ENCODE data around the gene PDGFA. TPM values are rescaled to one million over a fixed set of nuclear protein-coding genes. Genes with fewer than 3 reads are reported as not detected.

PDGFA gene
- polyA plus RNA-seq, 1 donor: 43.2 TPM

GRCh38 chr7:461453-462172 lies 58.0 kb downstream of the PDGFA start:
- DNase-seq: no peak

- DNase-seq: no peak
Measured at GRCh38 chr7:461117-461452, 58.6 kb downstream of the PDGFA start.

GRCh38 chr7:460374-461116 lies 59.1 kb downstream of the PDGFA start:
- DNase-seq: no peak

- DNase-seq: no peak
Measured at GRCh38 chr7:459584-460373, 59.9 kb downstream of the PDGFA start.

GRCh38 chr7:458511-459245 lies 61.0 kb downstream of the PDGFA start:
- DNase-seq: no peak

- DNase-seq: no peak
Measured at GRCh38 chr7:457814-458510, 61.7 kb downstream of the PDGFA start.

GRCh38 chr7:455110-455928 lies 64.3 kb downstream of the PDGFA start:
- DNase-seq: peak; percentile 82

- no peak for DNase-seq
Measured at GRCh38 chr7:454356-455109, 65.1 kb downstream of the PDGFA start.

- DNase-seq: no peak
Measured at GRCh38 chr7:453597-454306, 65.9 kb downstream of the PDGFA start.

GRCh38 chr7:452791-453455 lies 66.7 kb downstream of the PDGFA start:
- DNase-seq: no peak

- DNase-seq: no peak
Measured at GRCh38 chr7:452226-452751, 67.4 kb downstream of the PDGFA start.

- no peak for DNase-seq
Measured at GRCh38 chr7:451255-452225, 68.1 kb downstream of the PDGFA start.

GRCh38 chr7:450741-451140 lies 68.9 kb downstream of the PDGFA start:
- no peak for DNase-seq

GRCh38 chr7:450036-450435 lies 69.6 kb downstream of the PDGFA start:
- DNase-seq: no peak

GRCh38 chr7:449324-450019 lies 70.2 kb downstream of the PDGFA start:
- DNase-seq: no peak

GRCh38 chr7:447523-447922 lies 72.1 kb downstream of the PDGFA start:
- DNase-seq: no peak
